Activated CD4-positive, alpha-beta memory T cell treated with anti-CD3 and anti-CD28 coated beads for 36 hours (primary cell): ENCODE measurements around the gene P4HA2. TPM values are rescaled to one million over a fixed set of nuclear protein-coding genes. Genes with fewer than 3 reads are reported as not detected.

Source experiments
- CTCF ChIA-PET: fragments of 350-600 bp; sonication (Branson Sonifier 250); formaldehyde crosslinking; loops from one replicate; lab custom pipeline; 2021; ENCODE audit warnings: antibody characterized with exemption, inconsistent platforms; lab: Charles Lee
- POLR2A ChIA-PET: fragments of 350-600 bp; sonication (Branson Sonifier 250); formaldehyde crosslinking; loops from one replicate; lab custom pipeline; 2021; ENCODE audit warnings: antibody characterized with exemption; lab: Charles Lee
- DNase-seq: peaks from one replicate; pipeline ENCODE4 v3.0.0-alpha.2; 2020
- H3K27ac Mint-ChIP-seq: one replicate; pipeline ENCODE4 v1.8.0; 2021; ENCODE audit warnings: mixed read lengths
- H3K27me3 Mint-ChIP-seq: one replicate; pipeline ENCODE4 v1.8.0; 2021; ENCODE audit warnings: mixed read lengths
- H3K36me3 Mint-ChIP-seq: one replicate; pipeline ENCODE4 v1.8.0; 2021; ENCODE audit warnings: mixed read lengths
- H3K4me1 Mint-ChIP-seq: one replicate; pipeline ENCODE4 v1.8.0; 2021; ENCODE audit warnings: low read depth, mixed read lengths
- H3K4me3 Mint-ChIP-seq: one replicate; pipeline ENCODE4 v1.8.0; 2021; ENCODE audit warnings: mild to moderate bottlenecking, mixed read lengths
- H3K9me3 Mint-ChIP-seq: one replicate; pipeline ENCODE4 v1.8.0; 2021; ENCODE audit warnings: mixed read lengths
- intact Hi-C: fragments of 100-400 bp; cut with micrococcal nuclease; formaldehyde crosslinking; loops from one replicate; pipeline ENCODE4 v1.15.1; 2023
- total RNA-seq, 2 experiments: library from RNA; stranded (reverse); gene quantifications; one replicate each; pipeline ENCODE4 v1.2.3, GENCODE V29; 2021

Gene P4HA2
- total RNA-seq, 2 experiments from 2014 or later = 6.0 to 6.1 TPM

DNA sequence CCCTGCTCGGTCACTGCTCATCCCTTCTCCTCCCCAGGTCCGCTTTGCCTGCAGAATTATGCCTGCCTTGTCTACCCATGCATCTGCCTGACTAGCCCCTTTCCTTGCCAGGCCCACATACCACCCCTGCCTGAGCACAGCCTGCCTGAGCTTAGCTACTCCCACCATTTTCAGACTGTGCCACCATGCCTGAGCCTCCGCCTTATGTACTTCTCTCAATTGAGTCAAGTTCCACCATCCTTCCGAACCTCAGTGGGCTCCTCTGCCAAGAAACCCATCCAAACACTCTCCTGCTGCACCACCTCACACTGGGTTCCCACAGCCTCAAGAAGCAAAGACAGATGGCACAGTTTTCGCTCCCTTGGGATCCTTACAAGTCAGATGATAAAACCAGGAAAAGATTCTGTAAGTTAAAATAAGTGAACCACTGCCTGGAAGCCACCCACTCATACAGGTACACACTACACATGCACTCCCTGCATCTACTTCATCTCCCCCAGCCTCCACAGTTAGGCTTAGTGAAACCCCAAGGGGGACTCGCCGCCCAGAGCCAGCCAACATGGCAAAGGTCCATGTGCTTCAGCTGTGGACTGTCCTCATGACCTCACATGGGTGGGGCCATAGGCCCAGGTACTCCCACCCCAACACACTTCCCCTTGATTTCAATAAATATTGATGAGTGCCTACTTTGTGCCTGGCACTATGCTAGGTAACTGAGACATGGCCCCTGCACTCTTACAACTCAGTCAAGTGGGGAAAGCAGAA is 23.1 kb downstream of the P4HA2 start:
- Mint-ChIP-seq H3K4me1 (no peaks in the 10 kb centered on the region), H3K27me3 (no peaks in the 10 kb centered on the region), H3K9me3 (no peaks in the 10 kb centered on the region), H3K27ac (no peak overlapping the region), H3K4me3 (no peak overlapping the region), H3K36me3 (no peaks in the 10 kb centered on the region)
- ChIA-PET POLR2A (no interaction called here), CTCF (interaction anchor here (0.9 kb wide), 1 partner anchor 33 kb away, joined by 4 read pairs; no protein-coding TSS in a partner anchor)
- no peak for DNase-seq
- intact Hi-C loops = no loop called here

DNA sequence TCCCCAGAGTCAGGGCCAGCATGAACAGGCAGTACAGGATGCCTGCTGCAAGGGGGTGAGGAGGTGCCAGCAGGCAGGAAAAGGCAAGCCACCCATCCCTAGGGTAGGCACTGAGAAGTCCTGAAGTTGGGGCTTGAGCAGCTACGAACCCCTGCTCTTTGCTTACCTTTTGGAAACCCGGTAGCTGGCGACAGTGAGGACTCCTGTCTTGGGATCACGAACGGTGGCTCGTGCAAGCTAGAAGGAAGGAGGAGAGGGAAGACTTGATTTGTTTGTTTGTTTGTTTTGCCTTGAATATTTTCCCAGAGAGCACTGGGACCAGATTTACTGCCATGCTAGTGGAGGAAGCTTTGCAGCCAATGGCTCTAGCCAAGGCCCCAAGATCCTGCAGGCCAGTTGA is 23.7 kb downstream of the P4HA2 start:
- Mint-ChIP-seq H3K4me1 (no peaks in the 10 kb centered on the region), H3K4me3 (no peak overlapping the region), H3K27me3 (no peaks in the 10 kb centered on the region), H3K9me3 (no peaks in the 10 kb centered on the region), H3K27ac (no peak overlapping the region), H3K36me3 (no peaks in the 10 kb centered on the region)
- ChIA-PET CTCF (interaction anchor here (0.9 kb wide), 1 partner anchor 34 kb away, joined by 4 read pairs; no protein-coding TSS in a partner anchor), POLR2A (no interaction called here)
- intact Hi-C loops = no loop called here
- no peak for DNase-seq

DNA sequence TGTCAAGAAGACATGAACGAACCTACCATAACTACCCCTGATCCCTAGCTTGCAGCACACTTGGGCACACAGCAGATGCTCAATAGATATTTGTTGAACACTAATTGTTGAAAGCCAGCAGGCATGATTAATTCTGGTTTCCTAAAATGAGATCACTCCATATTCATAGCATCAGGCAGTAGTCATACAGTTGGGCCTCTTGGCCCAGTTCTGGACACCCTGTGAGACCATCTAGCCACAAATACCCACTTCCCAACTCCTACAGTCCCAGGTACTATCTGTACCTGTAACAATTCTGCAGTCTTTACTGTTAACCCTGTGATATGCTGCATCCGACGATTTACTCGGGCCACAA is 24.2 kb downstream of the P4HA2 start:
- Mint-ChIP-seq H3K27me3 (no peaks in the 10 kb centered on the region), H3K27ac (no peak overlapping the region), H3K36me3 (no peaks in the 10 kb centered on the region), H3K4me3 (no peak overlapping the region), H3K4me1 (no peaks in the 10 kb centered on the region), H3K9me3 (no peaks in the 10 kb centered on the region)
- CTCF ChIA-PET = interaction anchor here (0.9 kb wide), 1 partner anchor 34 kb away, joined by 4 read pairs; no protein-coding TSS in a partner anchor
- intact Hi-C loops = no loop called here
- DNase-seq = no peak
- POLR2A ChIA-PET = no interaction called here

DNA sequence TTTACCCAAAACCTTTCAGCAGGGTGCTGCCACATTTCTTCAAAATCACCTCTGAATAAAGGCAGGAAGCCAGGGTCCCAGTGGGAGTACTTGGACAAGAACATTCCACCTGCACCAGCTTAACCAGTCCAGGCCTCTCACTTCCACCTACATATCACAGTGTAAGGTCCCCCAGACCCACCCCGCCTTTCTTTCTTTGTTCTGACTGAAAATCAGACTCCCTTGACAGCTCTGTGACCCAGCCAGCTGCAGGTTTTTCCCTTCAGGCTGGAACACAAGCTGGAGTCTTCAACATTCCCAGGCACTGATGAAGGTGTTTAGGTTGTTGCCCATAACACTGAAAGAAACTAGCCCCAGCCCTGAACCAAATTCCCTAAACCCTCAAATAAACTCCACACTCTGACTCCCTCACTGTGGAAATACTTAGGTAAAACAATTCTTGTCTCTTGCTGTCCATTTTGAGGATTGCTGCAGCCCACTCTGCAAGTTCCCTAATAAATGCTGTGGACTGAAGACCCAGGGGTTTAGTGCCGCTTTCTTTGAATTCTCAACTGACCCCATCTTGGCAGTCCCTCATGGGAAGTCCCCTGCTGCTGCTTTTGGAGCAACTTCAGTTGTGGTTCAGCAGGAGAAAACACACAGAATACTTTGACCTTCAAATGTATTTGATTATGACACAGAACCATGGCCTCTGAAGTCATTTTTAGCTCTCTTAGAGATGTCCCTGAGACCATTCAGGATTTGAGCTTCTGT is 24.8 kb downstream of the P4HA2 start:
- Mint-ChIP-seq H3K9me3 (no peaks in the 10 kb centered on the region), H3K27ac (no peak overlapping the region), H3K36me3 (no peaks in the 10 kb centered on the region), H3K4me1 (no peaks in the 10 kb centered on the region), H3K4me3 (no peak overlapping the region), H3K27me3 (no peaks in the 10 kb centered on the region)
- CTCF ChIA-PET = no interaction called here
- intact Hi-C loops = no loop called here
- POLR2A ChIA-PET = no interaction called here
- DNase-seq = no peak

DNA sequence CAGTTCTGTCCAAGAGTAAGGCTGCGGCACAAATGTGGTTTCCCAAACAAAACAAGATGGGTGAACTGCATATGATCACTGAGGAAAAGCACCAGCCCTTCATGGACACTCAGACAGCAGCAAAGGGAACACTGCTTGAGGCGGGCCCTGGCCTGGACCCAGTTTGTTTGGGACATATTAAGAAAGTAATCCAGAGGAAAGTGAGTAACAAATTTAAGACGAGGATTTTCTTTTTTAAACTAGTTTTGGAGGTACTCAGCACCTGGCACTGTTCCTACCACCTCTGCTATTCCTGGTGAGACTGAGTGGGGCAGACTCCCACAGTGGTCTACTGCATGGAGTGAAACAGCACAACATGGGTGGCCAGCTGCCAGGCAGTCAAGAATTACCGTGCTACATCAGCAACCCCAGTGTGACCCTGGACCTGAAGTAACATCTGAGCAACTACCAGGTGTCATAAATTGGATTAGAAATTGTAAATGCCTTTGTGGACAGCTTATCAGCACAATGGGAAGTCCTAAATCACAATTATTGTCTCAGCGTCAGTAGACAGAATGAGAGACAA is 28.5 kb downstream of the P4HA2 start:
- Mint-ChIP-seq H3K27me3 (no peaks in the 10 kb centered on the region), H3K4me1 (no peaks in the 10 kb centered on the region), H3K4me3 (no peak overlapping the region), H3K9me3 (no peaks in the 10 kb centered on the region), H3K36me3 (no peaks in the 10 kb centered on the region), H3K27ac (no peak overlapping the region)
- POLR2A ChIA-PET = no interaction called here
- intact Hi-C loops = no loop called here
- CTCF ChIA-PET = no interaction called here
- DNase-seq = no peak

DNA sequence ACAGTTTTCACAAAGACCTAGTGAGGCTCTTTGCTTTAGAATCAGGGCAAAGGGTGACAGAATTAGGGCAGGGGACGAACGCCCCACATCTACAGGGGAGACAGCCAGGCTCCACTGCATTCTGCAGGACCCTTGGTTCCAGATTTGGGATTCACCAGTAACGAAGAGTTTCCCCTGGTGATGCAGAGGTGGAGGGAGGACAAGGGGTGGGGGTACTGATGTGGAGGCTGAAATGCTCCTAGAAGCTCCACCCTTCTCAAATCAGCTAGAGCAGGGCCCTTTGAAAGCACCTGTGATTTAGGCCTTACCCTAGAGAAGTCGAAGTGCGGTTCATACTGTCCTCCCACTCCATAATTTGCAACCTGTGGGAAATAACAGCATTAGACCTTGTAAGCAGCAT is 29.1 kb downstream of the P4HA2 start:
- Mint-ChIP-seq H3K27ac (no peak overlapping the region), H3K27me3 (no peaks in the 10 kb centered on the region), H3K4me3 (no peak overlapping the region), H3K4me1 (no peaks in the 10 kb centered on the region), H3K9me3 (no peaks in the 10 kb centered on the region), H3K36me3 (no peaks in the 10 kb centered on the region)
- intact Hi-C loops = no loop called here
- ChIA-PET CTCF (no interaction called here), POLR2A (no interaction called here)
- no peak for DNase-seq

DNA sequence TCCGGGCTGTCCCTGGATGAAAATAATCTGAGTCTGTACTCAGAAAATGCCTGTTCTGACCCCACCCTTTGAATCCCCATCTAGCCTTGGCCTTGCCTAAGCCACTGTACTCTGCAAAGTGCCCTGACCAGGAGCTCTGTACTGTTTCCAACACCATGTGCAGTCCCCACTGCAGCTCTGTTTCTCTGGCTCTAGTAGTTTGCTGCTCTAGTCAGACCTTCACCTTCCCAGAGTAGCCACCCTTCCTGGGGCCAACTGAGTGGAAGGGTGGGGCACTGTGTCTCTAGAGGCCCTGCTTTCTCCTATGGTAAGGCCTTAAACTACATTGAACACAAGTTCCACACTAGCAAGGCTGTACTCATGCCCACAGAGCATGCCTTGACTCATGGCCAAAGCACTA is 31.9 kb downstream of the P4HA2 start:
- Mint-ChIP-seq H3K27ac (no peak overlapping the region), H3K4me3 (no peak overlapping the region), H3K4me1 (no peaks in the 10 kb centered on the region), H3K27me3 (no peaks in the 10 kb centered on the region), H3K36me3 (no peaks in the 10 kb centered on the region), H3K9me3 (no peaks in the 10 kb centered on the region)
- DNase-seq = no peak
- POLR2A ChIA-PET = no interaction called here
- intact Hi-C loops = no loop called here
- CTCF ChIA-PET = interaction anchor here (1.4 to 1.6 kb wide), 2 partner anchors 15 to 42 kb away, joined by 4 read pairs; no protein-coding TSS in a partner anchor

DNA sequence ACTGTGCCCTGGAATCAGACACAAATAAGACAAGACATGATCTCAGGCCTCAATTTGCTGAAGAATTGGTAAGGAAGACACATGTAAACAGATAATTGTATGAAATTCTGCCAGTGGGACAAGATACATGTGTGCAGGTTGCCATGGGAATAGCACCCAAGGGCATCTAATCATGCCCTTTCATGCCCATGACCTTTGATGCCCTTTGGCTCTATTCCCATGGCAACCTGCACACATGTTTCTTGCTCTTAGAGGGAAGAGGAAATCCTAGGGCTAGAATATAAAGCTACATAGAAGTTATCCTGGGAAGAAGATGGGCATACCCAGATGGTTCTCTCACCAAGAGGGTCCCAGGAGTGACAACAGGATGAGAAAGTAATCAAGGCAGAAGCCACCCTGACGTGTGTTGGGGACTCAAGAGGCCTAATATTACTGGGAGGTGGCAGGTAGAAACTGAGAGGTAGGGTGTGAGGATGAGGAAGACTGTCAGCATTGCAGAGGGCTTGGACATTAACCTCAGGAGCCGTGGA is 34.4 kb downstream of the P4HA2 start:
- Mint-ChIP-seq H3K4me1 (peaks cover 7% of the 10 kb centered on the region), H3K27me3 (peaks cover 5% of the 10 kb centered on the region), H3K27ac (no peak overlapping the region), H3K36me3 (no peaks in the 10 kb centered on the region), H3K9me3 (no peaks in the 10 kb centered on the region), H3K4me3 (no peak overlapping the region)
- POLR2A ChIA-PET = no interaction called here
- CTCF ChIA-PET = interaction anchor here (0.8 to 1.1 kb wide), 2 partner anchors 79 to 130 kb away, joined by 3 read pairs; no protein-coding TSS in a partner anchor
- intact Hi-C loops = no loop called here
- DNase-seq = no peak

DNA sequence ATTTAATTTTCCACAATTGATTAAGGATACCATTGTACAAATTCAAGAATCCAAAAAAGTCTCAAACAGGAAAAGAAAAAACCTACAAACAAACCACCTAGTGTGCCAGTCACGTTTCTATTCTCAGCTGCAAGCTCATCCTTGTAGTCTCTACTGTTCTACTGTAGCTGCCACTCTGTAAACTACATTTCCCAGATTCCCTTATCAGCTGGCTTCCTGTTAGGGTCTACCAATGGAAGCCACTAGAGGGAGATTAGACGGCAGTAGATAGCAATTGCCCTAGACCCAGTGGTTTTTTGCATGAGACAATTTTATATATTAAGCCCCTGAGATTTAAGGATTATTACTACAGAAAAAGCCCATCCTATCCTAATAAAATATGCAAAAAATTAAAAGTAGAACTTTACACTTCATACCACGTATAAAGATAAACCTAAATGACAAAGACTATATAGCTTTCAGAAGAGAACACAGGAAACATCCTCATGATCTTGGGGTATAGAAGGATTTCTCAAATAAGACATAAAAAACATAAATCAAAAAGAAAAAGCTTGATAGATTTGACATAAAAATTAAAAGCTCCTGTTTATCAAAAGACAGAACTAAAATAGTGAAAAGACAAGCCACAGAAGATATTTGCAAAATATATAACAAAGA is 37.4 kb downstream of the P4HA2 start:
- intact Hi-C loops = no loop called here
- H3K27ac Mint-ChIP-seq = no peak overlapping the region
- no peak for DNase-seq
- H3K4me3 Mint-ChIP-seq = no peak overlapping the region
- H3K4me1 Mint-ChIP-seq = peaks cover 7% of the 10 kb centered on the region
- H3K27me3 Mint-ChIP-seq = peaks cover 8% of the 10 kb centered on the region
- no peaks in the 10 kb centered on the region for H3K36me3 Mint-ChIP-seq
- H3K9me3 Mint-ChIP-seq = no peaks in the 10 kb centered on the region
- CTCF ChIA-PET = interaction anchor here (0.6 to 3.0 kb wide), 20 partner anchors 10 to 614 kb away, joined by 3 to 27 read pairs (median 3); partner anchors contain the start of gene P4HA2
- POLR2A ChIA-PET = interaction anchor here (0.7 kb wide), 1 partner anchor 104 kb away, joined by 3 read pairs; the partner anchor contains the start of gene SLC22A4

DNA sequence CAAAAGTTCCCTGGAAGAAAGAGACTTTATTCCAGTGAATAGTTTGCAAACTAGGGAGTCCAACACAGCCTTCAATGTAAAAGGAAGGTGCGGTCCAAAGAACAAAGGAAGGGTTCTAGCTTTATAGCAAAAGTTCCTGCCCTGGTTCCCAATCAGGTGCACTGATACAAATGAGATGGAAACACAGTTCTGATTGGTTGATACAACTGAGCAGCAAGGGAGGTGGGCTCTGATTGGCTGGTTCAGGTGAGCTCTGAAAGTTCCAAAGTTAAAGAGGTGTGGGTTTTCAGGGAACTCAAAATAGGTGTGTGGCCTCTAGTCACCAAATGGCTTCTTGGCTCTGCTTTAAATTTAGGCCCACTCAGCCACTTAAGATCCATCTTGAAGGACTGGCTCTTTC is 43.1 kb downstream of the P4HA2 start:
- DNase-seq = no peak
- intact Hi-C loops = no loop called here
- Mint-ChIP-seq H3K27ac (no peak overlapping the region), H3K4me1 (peaks cover 11% of the 10 kb centered on the region), H3K27me3 (peaks cover 8% of the 10 kb centered on the region), H3K9me3 (peaks cover 2% of the 10 kb centered on the region), H3K4me3 (no peak overlapping the region), H3K36me3 (no peaks in the 10 kb centered on the region)
- POLR2A ChIA-PET = no interaction called here
- CTCF ChIA-PET = no interaction called here

DNA sequence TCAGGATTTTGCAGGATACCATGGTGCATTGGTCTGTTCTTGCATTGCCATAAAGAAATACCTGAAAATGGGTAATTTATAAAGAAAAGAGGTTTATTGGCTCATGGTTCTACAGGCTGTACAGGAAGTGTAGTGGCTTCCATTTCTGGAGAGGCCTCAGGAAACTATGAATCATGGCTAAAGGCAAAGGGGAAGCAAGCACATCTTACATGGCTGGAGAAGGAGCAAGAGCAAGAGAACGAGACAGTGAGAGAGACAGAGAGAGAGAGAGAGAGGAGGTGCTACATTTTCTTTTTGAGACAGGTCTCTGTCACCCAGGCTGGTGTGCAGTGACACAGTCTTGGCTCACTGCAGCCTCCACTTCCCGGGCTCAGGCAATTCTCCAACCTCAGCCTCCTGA is 43.9 kb downstream of the P4HA2 start:
- intact Hi-C loops = no loop called here
- no peak for DNase-seq
- Mint-ChIP-seq H3K36me3 (no peaks in the 10 kb centered on the region), H3K27ac (no peak overlapping the region), H3K27me3 (peaks cover 6% of the 10 kb centered on the region), H3K4me3 (no peak overlapping the region), H3K9me3 (peaks cover 2% of the 10 kb centered on the region), H3K4me1 (peaks cover 16% of the 10 kb centered on the region)
- CTCF ChIA-PET = no interaction called here
- POLR2A ChIA-PET = no interaction called here
